ENCODE data around the gene AUTS2. TPM values are rescaled to one million over a fixed set of nuclear protein-coding genes. Genes with fewer than 3 reads are reported as not detected.

Gene AUTS2
- total RNA-seq, 1 experiment from 2014 or later = 256 TPM

GRCh38 chr7:70763961-70764691 lies 1165.9 kb downstream of the AUTS2 start:
- H3K23ac ChIP-seq (ENCODE audit: insufficient read length, low read depth, low read length) = no peak overlapping the region
- no peaks in the 10 kb centered on the region for H3K27me3 ChIP-seq (ENCODE audit: insufficient read depth, low read length)
- H4K8ac ChIP-seq (replicated peaks; ENCODE audit: insufficient read length, low read depth, low read length) = no peak overlapping the region
- H3K18ac ChIP-seq (ENCODE audit: insufficient read length, low read depth, low read length) = no peak overlapping the region
- DNase-seq = no peak
- no peak overlapping the region for H2BK120ac ChIP-seq (ENCODE audit: low read depth, low read length, poor library complexity, severe bottlenecking)
- Mint-ChIP-seq H3K36me3 (ENCODE audit: insufficient read depth in 1 of 3, low read depth in 3 of 3) (peaks cover 38 to 85% (median 83%) of the 10 kb centered on the region in 3 experiments; a peak in 6 of 7 replicates), H3K27ac (peak overlapping the region; percentile 3 to 95 (median 91); a peak in 5 of 7 replicates), H3K9me3 (no peaks in the 10 kb centered on the region), H3K4me3 (no peak overlapping the region), H3K4me1 (peaks cover 42 to 57% of the 10 kb centered on the region in 2 experiments), H3K27me3 (ENCODE audit: low read depth) (peaks cover 1% of the 10 kb centered on the region)
- no peak overlapping the region for H2AFZ ChIP-seq (ENCODE audit: low read length)
- no peaks in the 10 kb centered on the region for H3K4me1 ChIP-seq (ENCODE audit: insufficient read depth, low read length)
- no peak overlapping the region for H3K56ac ChIP-seq (ENCODE audit: insufficient read length, low read depth, low read length)
- no peak overlapping the region for H2BK5ac ChIP-seq (ENCODE audit: insufficient read length, low read length)
- no CpG with 5 or more reads among the region's 17 CpGs for WGBS (ENCODE audit: extremely low coverage, insufficient read length, low lambda C conversion rate)
- no peak for TF ChIP-seq CTCF (conservative IDR thresholded peaks at IDR 0.05)
- H4K20me1 ChIP-seq (ENCODE audit: control insufficient read depth, insufficient read depth, insufficient read length) = no peaks in the 10 kb centered on the region
- peaks cover 10% of the 10 kb centered on the region; the same call in 1 of the 2 replicates for H3K79me2 ChIP-seq (ENCODE audit: insufficient read depth, low read length)
- no peak overlapping the region for H3T11ph ChIP-seq (ENCODE audit: low read length)
- no peak overlapping the region for H3K4me2 ChIP-seq (ENCODE audit: insufficient read depth, insufficient read length, low read length)
- H4K5ac ChIP-seq (ENCODE audit: insufficient read length, low read depth, low read length) = no peak overlapping the region
- H3K23me2 ChIP-seq (ENCODE audit: insufficient read length, low read depth, low read length, poor library complexity, severe bottlenecking) = no peaks in the 10 kb centered on the region
- H3K14ac ChIP-seq (ENCODE audit: insufficient read depth, low read length) = no peak overlapping the region
- H3K79me1 ChIP-seq (ENCODE audit: insufficient read depth, low read depth, low read length, poor library complexity, severe bottlenecking) = peaks cover 8% of the 10 kb centered on the region
- H2BK20ac ChIP-seq (ENCODE audit: low read depth, low read length, poor library complexity, severe bottlenecking) = no peak overlapping the region
- H3K4ac ChIP-seq (ENCODE audit: low read depth, low read length) = no peak overlapping the region
- H2BK15ac ChIP-seq (ENCODE audit: low read depth, low read length) = no peak overlapping the region
- H2BK12ac ChIP-seq (ENCODE audit: insufficient read length, low read depth, low read length) = no peak overlapping the region
- H3K27ac ChIP-seq (ENCODE audit: insufficient read length, low read depth, low read length) = no peak overlapping the region
- no peak overlapping the region for H3K9ac ChIP-seq (ENCODE audit: extremely low read depth, insufficient read length, low read length)
- H3K9me3 ChIP-seq (ENCODE audit: control insufficient read depth, low read depth, low read length) = no peaks in the 10 kb centered on the region
- no peak overlapping the region for H2AK5ac ChIP-seq (ENCODE audit: insufficient read length, low read length)
- no peak overlapping the region for H4K91ac ChIP-seq (ENCODE audit: insufficient read length, low read depth, low read length)

Measured in H9 (cell line).